Neural cell (in vitro differentiated cells): ENCODE results near the gene COL5A1. TPM values are rescaled to one million over a fixed set of nuclear protein-coding genes. Genes with fewer than 3 reads are reported as not detected.

Source experiments
- H2AFZ ChIP-seq: fragments of 200-600, 300-800 bp; sonication (generic), shearing (Covaris generic); 2 replicates; pipeline ENCODE4 v1.6.0; 2014; ENCODE audit warnings: low read depth, mild to moderate bottlenecking, antibody characterized with exemption, low read length, moderate library complexity
- H3F3A ChIP-seq: fragments of 200-600 bp; shearing (Covaris generic); 2 replicates; pipeline ENCODE4 v1.6.1; 2016; ENCODE audit warnings: mild to moderate bottlenecking, moderate library complexity, mixed read lengths, antibody characterized with exemption, low read length; ENCODE audit not compliant: insufficient read depth, poor library complexity, severe bottlenecking
- H3K27ac ChIP-seq: fragments of 200-600, 300-800 bp; sonication (generic), shearing (Covaris generic); 2 replicates; pipeline ENCODE4 v1.5.1; 2014; ENCODE audit warnings: mild to moderate bottlenecking, low read length, moderate library complexity
- H3K27me3 ChIP-seq: fragments of 300-800, 200-600 bp; sonication (generic), shearing (Covaris generic); 2 replicates; pipeline ENCODE4 v1.6.0; 2014; ENCODE audit warnings: mild to moderate bottlenecking, low read depth, low read length, moderate library complexity; ENCODE audit not compliant: insufficient read depth
- H3K36me3 ChIP-seq: fragments of 300-800, 200-600 bp; sonication (generic), shearing (Covaris generic); 2 replicates; pipeline ENCODE4 v1.5.1; 2014; ENCODE audit warnings: mild to moderate bottlenecking, antibody characterized with exemption, low read length, moderate library complexity; ENCODE audit not compliant: insufficient read depth
- H3K4me2 ChIP-seq: fragments of 300-800, 200-600 bp; sonication (generic), shearing (Covaris generic); 2 replicates; pipeline ENCODE4 v1.6.0; 2014; ENCODE audit warnings: mild to moderate bottlenecking, low read length
- H3K4me3 ChIP-seq: fragments of 300-800, 200-600 bp; sonication (generic), shearing (Covaris generic); 2 replicates; pipeline ENCODE4 v1.5.1; 2014; ENCODE audit warnings: mild to moderate bottlenecking, low read length, moderate library complexity
- H3K79me2 ChIP-seq: fragments of 200-600 bp; shearing (Covaris generic); replicated peaks from 2 replicates; pipeline ENCODE4 v1.6.0; 2014; ENCODE audit warnings: mild to moderate bottlenecking, low read length, moderate library complexity; ENCODE audit not compliant: insufficient read depth
- H3K9ac ChIP-seq: fragments of 300-800, 200-600 bp; sonication (generic), shearing (Covaris generic); 2 replicates; pipeline ENCODE4 v1.6.1; 2016; ENCODE audit warnings: mild to moderate bottlenecking, low read length, mixed read lengths
- H3K9me2 ChIP-seq: fragments of 200-600 bp; shearing (Covaris generic); 2 replicates; pipeline ENCODE4 v1.6.1; 2016; ENCODE audit warnings: mild to moderate bottlenecking, low read length, mixed read lengths; ENCODE audit not compliant: insufficient read depth
- H3K9me3 ChIP-seq: fragments of 200-600, 300-800 bp; sonication (generic), shearing (Covaris generic); 2 replicates; pipeline ENCODE4 v1.6.1; 2016; ENCODE audit warnings: mild to moderate bottlenecking, mixed run types, low read length, moderate library complexity, mixed read lengths
- H4K20me1 ChIP-seq: fragments of 200-600 bp; shearing (Covaris generic); 2 replicates; pipeline ENCODE4 v1.6.1; 2016; ENCODE audit warnings: mild to moderate bottlenecking, mixed run types; ENCODE audit not compliant: insufficient read depth
- EP300 ChIP-seq: fragments of 450-650 bp; conservative IDR thresholded peaks from 2 replicates; pipeline ENCODE4 v1.6.1; 2014; ENCODE audit warnings: antibody characterized with exemption, mild to moderate bottlenecking, moderate library complexity; ENCODE audit not compliant: poor library complexity, severe bottlenecking
- EZH2 ChIP-seq: fragments of 200-600, 300-800 bp; shearing (Covaris generic), sonication (generic); IDR thresholded peaks from 2 replicates; pipeline ENCODE4 v1.6.1; 2014; ENCODE audit warnings: antibody characterized with exemption, low read length, borderline replicate concordance, mild to moderate bottlenecking; ENCODE audit not compliant: insufficient read depth, poor library complexity, severe bottlenecking
- MXI1 ChIP-seq: fragments of 450-650 bp; conservative IDR thresholded peaks from 2 replicates; pipeline ENCODE4 v1.6.1; 2014; ENCODE audit warnings: antibody characterized with exemption, mild to moderate bottlenecking; ENCODE audit not compliant: poor library complexity, severe bottlenecking
- POLR2AphosphoS5 ChIP-seq: IDR thresholded peaks from 2 replicates; pipeline ENCODE4 v1.6.1; 2012
- RAD21 ChIP-seq: fragments of 450-650 bp; conservative IDR thresholded peaks from 2 replicates; pipeline ENCODE4 v1.6.1; 2014; ENCODE audit warnings: antibody characterized with exemption, mild to moderate bottlenecking, moderate library complexity
- SMC3 ChIP-seq: fragments of 450-650 bp; conservative IDR thresholded peaks from 2 replicates; pipeline ENCODE4 v1.6.1; 2014; ENCODE audit warnings: antibody characterized with exemption, mild to moderate bottlenecking, moderate library complexity; ENCODE audit not compliant: poor library complexity
- TAF1 ChIP-seq: IDR thresholded peaks from 2 replicates; pipeline ENCODE4 v1.6.1; 2012; ENCODE audit warnings: low read depth
- polyA plus RNA-seq: library from polyadenylated mRNA; depleted of rRNA; stranded (reverse); fragments of >200 nt; gene quantifications from 2 replicates; pipeline ENCODE4 v1.2.3, GENCODE V29; 2014
- TF ChIP-seq, protein P1 (sequence below): IDR thresholded peaks from 2 replicates; pipeline ENCODE4 v1.6.1; 2012; ENCODE audit warnings: borderline replicate concordance
- TF ChIP-seq, protein P2 (sequence below): fragments of 450-650 bp; IDR thresholded peaks from 2 replicates; pipeline ENCODE4 v1.5.1; 2014; ENCODE audit warnings: antibody characterized with exemption, mild to moderate bottlenecking, moderate library complexity; ENCODE audit not compliant: poor library complexity, severe bottlenecking

The COL5A1 gene
- polyA plus RNA-seq, 1 donor from 2014 or later: not detected

DNA sequence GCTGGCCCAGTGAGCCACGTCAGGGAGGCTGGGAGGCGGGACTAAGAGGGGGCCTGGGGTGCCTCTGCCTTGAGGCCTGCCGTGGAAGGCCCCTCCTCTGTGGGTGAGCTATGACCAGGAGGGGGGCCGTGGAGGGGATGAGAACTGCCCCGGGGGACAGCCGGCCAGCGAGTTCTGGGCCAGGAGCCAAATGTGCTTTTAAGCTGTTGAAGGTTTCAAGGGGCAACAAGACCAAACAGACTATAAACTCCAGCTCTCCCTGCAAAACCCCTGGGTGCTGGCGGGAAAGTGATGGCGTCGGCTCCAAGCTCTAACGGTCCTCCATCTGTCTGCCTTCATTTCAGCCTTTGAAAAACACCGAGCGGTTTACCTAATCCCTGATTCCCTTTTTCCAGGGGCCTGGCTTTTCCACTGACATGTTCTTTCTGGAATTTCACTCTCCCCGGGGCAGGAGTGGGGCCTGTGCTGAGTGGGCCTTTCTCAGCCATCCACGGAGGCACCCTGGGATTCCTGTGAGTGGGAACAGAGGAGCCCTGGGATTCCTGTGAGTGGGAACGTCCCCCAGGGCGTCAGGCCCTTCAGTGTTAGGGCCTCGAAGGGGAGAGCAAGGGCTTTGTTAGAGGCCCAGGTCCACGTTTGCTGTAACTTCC, 65.6 kb downstream of the COL5A1 start:
- no peaks in the 10 kb centered on the region for H4K20me1 ChIP-seq
- H3K9ac ChIP-seq: no peak overlapping the region
- no peaks in the 10 kb centered on the region for H3K27me3 ChIP-seq
- H3K4me3 ChIP-seq: no peak overlapping the region
- no peaks in the 10 kb centered on the region for H3K36me3 ChIP-seq
- H2AFZ ChIP-seq: no peak overlapping the region
- no peak for TF ChIP-seq RAD21
- TF ChIP-seq EZH2: no peak
- no peak for TF ChIP-seq POLR2AphosphoS5
- TF ChIP-seq, protein P1, sequence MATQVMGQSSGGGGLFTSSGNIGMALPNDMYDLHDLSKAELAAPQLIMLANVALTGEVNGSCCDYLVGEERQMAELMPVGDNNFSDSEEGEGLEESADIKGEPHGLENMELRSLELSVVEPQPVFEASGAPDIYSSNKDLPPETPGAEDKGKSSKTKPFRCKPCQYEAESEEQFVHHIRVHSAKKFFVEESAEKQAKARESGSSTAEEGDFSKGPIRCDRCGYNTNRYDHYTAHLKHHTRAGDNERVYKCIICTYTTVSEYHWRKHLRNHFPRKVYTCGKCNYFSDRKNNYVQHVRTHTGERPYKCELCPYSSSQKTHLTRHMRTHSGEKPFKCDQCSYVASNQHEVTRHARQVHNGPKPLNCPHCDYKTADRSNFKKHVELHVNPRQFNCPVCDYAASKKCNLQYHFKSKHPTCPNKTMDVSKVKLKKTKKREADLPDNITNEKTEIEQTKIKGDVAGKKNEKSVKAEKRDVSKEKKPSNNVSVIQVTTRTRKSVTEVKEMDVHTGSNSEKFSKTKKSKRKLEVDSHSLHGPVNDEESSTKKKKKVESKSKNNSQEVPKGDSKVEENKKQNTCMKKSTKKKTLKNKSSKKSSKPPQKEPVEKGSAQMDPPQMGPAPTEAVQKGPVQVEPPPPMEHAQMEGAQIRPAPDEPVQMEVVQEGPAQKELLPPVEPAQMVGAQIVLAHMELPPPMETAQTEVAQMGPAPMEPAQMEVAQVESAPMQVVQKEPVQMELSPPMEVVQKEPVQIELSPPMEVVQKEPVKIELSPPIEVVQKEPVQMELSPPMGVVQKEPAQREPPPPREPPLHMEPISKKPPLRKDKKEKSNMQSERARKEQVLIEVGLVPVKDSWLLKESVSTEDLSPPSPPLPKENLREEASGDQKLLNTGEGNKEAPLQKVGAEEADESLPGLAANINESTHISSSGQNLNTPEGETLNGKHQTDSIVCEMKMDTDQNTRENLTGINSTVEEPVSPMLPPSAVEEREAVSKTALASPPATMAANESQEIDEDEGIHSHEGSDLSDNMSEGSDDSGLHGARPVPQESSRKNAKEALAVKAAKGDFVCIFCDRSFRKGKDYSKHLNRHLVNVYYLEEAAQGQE: no peak
- TF ChIP-seq, protein P2, sequence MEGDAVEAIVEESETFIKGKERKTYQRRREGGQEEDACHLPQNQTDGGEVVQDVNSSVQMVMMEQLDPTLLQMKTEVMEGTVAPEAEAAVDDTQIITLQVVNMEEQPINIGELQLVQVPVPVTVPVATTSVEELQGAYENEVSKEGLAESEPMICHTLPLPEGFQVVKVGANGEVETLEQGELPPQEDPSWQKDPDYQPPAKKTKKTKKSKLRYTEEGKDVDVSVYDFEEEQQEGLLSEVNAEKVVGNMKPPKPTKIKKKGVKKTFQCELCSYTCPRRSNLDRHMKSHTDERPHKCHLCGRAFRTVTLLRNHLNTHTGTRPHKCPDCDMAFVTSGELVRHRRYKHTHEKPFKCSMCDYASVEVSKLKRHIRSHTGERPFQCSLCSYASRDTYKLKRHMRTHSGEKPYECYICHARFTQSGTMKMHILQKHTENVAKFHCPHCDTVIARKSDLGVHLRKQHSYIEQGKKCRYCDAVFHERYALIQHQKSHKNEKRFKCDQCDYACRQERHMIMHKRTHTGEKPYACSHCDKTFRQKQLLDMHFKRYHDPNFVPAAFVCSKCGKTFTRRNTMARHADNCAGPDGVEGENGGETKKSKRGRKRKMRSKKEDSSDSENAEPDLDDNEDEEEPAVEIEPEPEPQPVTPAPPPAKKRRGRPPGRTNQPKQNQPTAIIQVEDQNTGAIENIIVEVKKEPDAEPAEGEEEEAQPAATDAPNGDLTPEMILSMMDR: no peak
- TF ChIP-seq TAF1: no peak
- no peak for TF ChIP-seq MXI1
- no peak for TF ChIP-seq SMC3
- no peak for TF ChIP-seq EP300
- no peaks in the 10 kb centered on the region for H3K9me2 ChIP-seq
- H3K4me2 ChIP-seq: no peak overlapping the region
- no peaks in the 10 kb centered on the region for H3K9me3 ChIP-seq
- no peak overlapping the region for H3K27ac ChIP-seq
- no peaks in the 10 kb centered on the region for H3K79me2 ChIP-seq
- H3F3A ChIP-seq: no peaks in the 10 kb centered on the region

DNA sequence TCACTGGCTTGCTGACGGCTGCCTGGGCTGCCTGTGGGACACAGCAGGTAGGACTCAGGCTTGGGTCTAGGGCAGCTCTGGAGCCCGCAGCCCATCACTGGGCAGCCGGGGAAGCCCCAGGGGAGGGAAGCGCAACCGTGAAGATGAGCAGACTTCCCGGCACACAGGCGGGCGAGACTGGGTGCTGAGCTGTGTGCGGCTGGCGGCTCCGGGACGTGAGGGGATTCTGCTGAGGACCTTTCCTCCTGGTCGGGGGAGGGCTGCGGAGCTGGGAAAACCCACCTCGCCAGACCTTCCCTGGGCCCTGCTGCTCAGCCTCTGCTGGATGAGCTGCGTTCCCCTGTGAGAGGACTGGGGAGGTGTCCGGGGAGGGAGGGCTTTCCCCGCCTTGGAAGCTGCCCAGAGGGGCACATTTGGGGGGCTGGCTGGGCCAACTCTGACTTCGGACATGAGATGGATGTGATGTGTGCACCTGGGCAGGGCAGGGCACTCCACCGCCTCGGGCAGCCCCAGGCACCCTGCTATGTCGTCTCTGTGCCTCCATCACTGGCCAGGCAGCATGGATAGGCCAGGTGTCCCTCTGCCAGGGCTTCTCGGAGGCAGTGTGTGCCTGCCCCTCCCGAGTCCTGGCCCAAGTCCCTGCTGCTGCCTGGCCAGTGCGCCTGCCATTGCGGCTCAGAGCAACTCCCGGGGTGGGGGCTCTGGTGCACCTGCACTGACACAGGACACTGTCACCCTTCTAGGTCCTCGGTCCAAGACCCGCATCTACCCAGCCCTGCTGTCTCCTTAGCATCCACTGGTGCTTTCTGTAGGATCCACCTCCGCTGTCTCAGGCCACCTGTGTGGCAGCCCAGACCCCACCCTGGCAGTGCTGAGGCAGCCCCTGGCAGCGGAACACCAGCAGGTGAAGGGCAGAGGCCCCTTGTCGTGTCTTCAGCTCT, 66.4 kb downstream of the COL5A1 start:
- Histone ChIP-seq H3K27ac (no peak overlapping the region), H3K9ac (no peak overlapping the region), H3K9me2 (no peaks in the 10 kb centered on the region), H3K36me3 (no peaks in the 10 kb centered on the region), H3K4me2 (no peak overlapping the region), H2AFZ (no peak overlapping the region), H3F3A (no peaks in the 10 kb centered on the region), H3K27me3 (no peaks in the 10 kb centered on the region), H3K79me2 (no peaks in the 10 kb centered on the region), H4K20me1 (no peaks in the 10 kb centered on the region), H3K4me3 (no peak overlapping the region), H3K9me3 (no peaks in the 10 kb centered on the region)
- TF ChIP-seq RAD21 (no peak), POLR2AphosphoS5 (no peak), MXI1 (no peak)
- TF ChIP-seq, protein P1: no peak
- TF ChIP-seq, protein P2: no peak
